IMR-90 (cell line): Measurements from ENCODE around the gene AAGAB. TPM values are rescaled to one million over a fixed set of nuclear protein-coding genes. Genes with fewer than 3 reads are reported as not detected.
A peak's percentile ranks its signal among the peaks of the same experiment; 100 is the strongest.

Experiments
- ATAC-seq: fragments of 200-7000 bp; cut with Tn5 transposase; 2 replicates; pipeline ENCODE4 v1.9.1; 2020; ENCODE audit warnings: low read depth, mild to moderate bottlenecking, moderate library complexity
- BruUV-seq: library from RNA; stranded (reverse); fragments of 400-500 nt; replicated peaks from 2 replicates; lab custom pipeline; 2021; lab: Mats Ljungman, UMichigan
- CTCF ChIA-PET: fragments of 300-600 bp; formaldehyde crosslinking; extraction: SDS; loops from one replicate; lab custom pipeline; 2021; ENCODE audit warnings: antibody characterized with exemption; lab: Yijun Ruan, JAX
- POLR2A ChIA-PET: fragments of 300-600 bp; sonication (Branson Sonifier 250); formaldehyde crosslinking; loops from one replicate; lab custom pipeline; 2022; ENCODE audit warnings: antibody characterized with exemption; ENCODE audit not compliant: unreplicated experiment; lab: Charles Lee
- DNase-seq: peaks from one replicate; pipeline ENCODE4 v3.0.0; 2013
- H2AFZ ChIP-seq: replicated peaks from 2 replicates; pipeline ENCODE3; 2013; ENCODE audit warnings: low read length, mild to moderate bottlenecking; ENCODE audit not compliant: poor library complexity
- H2AK5ac ChIP-seq: 2 replicates; pipeline ENCODE4 v1.6.1; 2013; ENCODE audit warnings: low read depth, low read length, inconsistent platforms
- H2AK9ac ChIP-seq: replicated peaks from 2 replicates; pipeline ENCODE3; 2013; ENCODE audit warnings: mild to moderate bottlenecking, low read depth, low read length, moderate library complexity; ENCODE audit not compliant: poor library complexity
- H2BK120ac ChIP-seq: 2 replicates; pipeline ENCODE4 v1.6.1; 2013; ENCODE audit warnings: low read depth, low read length, inconsistent platforms
- H2BK15ac ChIP-seq: 3 replicates; pipeline ENCODE4 v1.6.1; 2013; ENCODE audit warnings: low read depth, low read length, inconsistent platforms
- H2BK20ac ChIP-seq: 2 replicates; pipeline ENCODE4 v1.6.1; 2013; ENCODE audit warnings: low read depth, mild to moderate bottlenecking, inconsistent platforms, low read length, moderate library complexity
- H2BK5ac ChIP-seq: 2 replicates; pipeline ENCODE4 v1.6.1; 2013; ENCODE audit warnings: mild to moderate bottlenecking, low read depth, low read length, inconsistent platforms; ENCODE audit not compliant: poor library complexity, severe bottlenecking
- H3K14ac ChIP-seq: replicated peaks from 2 replicates; pipeline ENCODE4 v1.6.1; 2013; ENCODE audit warnings: low read depth, low read length, inconsistent platforms
- H3K18ac ChIP-seq: 2 replicates; pipeline ENCODE4 v1.6.1; 2013; ENCODE audit warnings: low read depth, low read length, control low read depth
- H3K23ac ChIP-seq: 2 replicates; pipeline ENCODE4 v1.6.1; 2013; ENCODE audit warnings: low read depth, low read length, inconsistent platforms
- H3K27ac ChIP-seq: 2 replicates; pipeline ENCODE4 v1.5.1; 2013; ENCODE audit warnings: mild to moderate bottlenecking, control low read depth, low read length; ENCODE audit not compliant: insufficient read depth
- H3K27me3 ChIP-seq: 2 replicates; pipeline ENCODE4 v1.6.1; 2013; ENCODE audit warnings: low read length; ENCODE audit not compliant: control insufficient read depth, insufficient read depth
- H3K36me3 ChIP-seq: 2 replicates; pipeline ENCODE4 v1.6.1; 2013; ENCODE audit warnings: low read length, mixed read lengths; ENCODE audit not compliant: control insufficient read depth, insufficient read depth
- H3K4ac ChIP-seq: 2 replicates; pipeline ENCODE4 v1.6.1; 2013; ENCODE audit warnings: low read depth, low read length, inconsistent platforms
- H3K4me1 ChIP-seq: 2 replicates; pipeline ENCODE4 v1.6.1; 2013; ENCODE audit warnings: low read length, mixed read lengths; ENCODE audit not compliant: control insufficient read depth, insufficient read depth
- H3K4me2 ChIP-seq: 2 replicates; pipeline ENCODE4 v1.6.1; 2013; ENCODE audit warnings: low read depth, mild to moderate bottlenecking, control low read depth, low read length, moderate library complexity
- H3K4me3 ChIP-seq: 2 replicates; pipeline ENCODE4 v1.5.1; 2013; ENCODE audit warnings: low read depth, mild to moderate bottlenecking, control low read depth, low read length, moderate library complexity; ENCODE audit not compliant: insufficient read depth
- H3K56ac ChIP-seq: 2 replicates; pipeline ENCODE4 v1.6.1; 2013; ENCODE audit warnings: low read length, inconsistent platforms; ENCODE audit not compliant: insufficient read depth; ENCODE audit errors: extremely low read depth
- H3K79me1 ChIP-seq, 2 experiments: 2 replicates each; pipeline ENCODE4 v1.6.1; 2013; ENCODE audit warnings: low read length in 2 of 2, inconsistent platforms in 1 of 2, low read depth in 1 of 2
- H3K9ac ChIP-seq: 2 replicates; pipeline ENCODE4 v1.6.1; 2013; ENCODE audit warnings: low read depth, low read length, control low read depth
- H3K9me1 ChIP-seq: 2 replicates; pipeline ENCODE4 v1.6.1; 2013; ENCODE audit warnings: low read length, inconsistent platforms; ENCODE audit not compliant: insufficient read depth
- H3K9me3 ChIP-seq: 2 replicates; pipeline ENCODE4 v1.6.1; 2013; ENCODE audit warnings: low read length; ENCODE audit not compliant: control insufficient read depth, insufficient read depth
- H4K20me1 ChIP-seq: 2 replicates; pipeline ENCODE4 v1.6.1; 2013; ENCODE audit warnings: low read length, inconsistent platforms; ENCODE audit not compliant: insufficient read depth
- H4K5ac ChIP-seq: 2 replicates; pipeline ENCODE4 v1.6.1; 2013; ENCODE audit warnings: mild to moderate bottlenecking, low read depth, low read length, control low read depth
- H4K8ac ChIP-seq, 2 experiments: 2 replicates each; pipeline ENCODE4 v1.6.1; 2013; ENCODE audit warnings: low read depth in 2 of 2, low read length in 2 of 2, control low read depth in 1 of 2, inconsistent platforms in 1 of 2
- H4K91ac ChIP-seq: 2 replicates; pipeline ENCODE4 v1.6.1; 2013; ENCODE audit warnings: low read depth, low read length, inconsistent platforms; ENCODE audit not compliant: insufficient read depth
- BHLHE40 ChIP-seq: fragments of 150-350 bp; IDR thresholded peaks from 2 replicates; pipeline ENCODE4 v1.6.1; 2016; ENCODE audit warnings: mild to moderate bottlenecking, low read depth, low read length
- CEBPB ChIP-seq: IDR thresholded peaks from 2 replicates; pipeline ENCODE4 v1.6.1; 2012; ENCODE audit warnings: low read depth, low read length, improper control_type of control experiment
- FOS ChIP-seq: fragments of 150-350 bp; IDR thresholded peaks from 2 replicates; pipeline ENCODE4 v1.6.1; 2016; ENCODE audit warnings: low read depth, low read length
- MXI1 ChIP-seq: IDR thresholded peaks from 2 replicates; pipeline ENCODE4 v1.6.1; 2012; ENCODE audit warnings: low read depth, mild to moderate bottlenecking, low read length, moderate library complexity, borderline replicate concordance
- RAD21 ChIP-seq: IDR thresholded peaks from 2 replicates; pipeline ENCODE4 v1.6.1; 2012; ENCODE audit warnings: low read length, improper control_type of control experiment
- RFX5 ChIP-seq: IDR thresholded peaks from 2 replicates; pipeline ENCODE4 v1.8.0; 2012; ENCODE audit warnings: low read depth, mild to moderate bottlenecking, low read length, moderate library complexity
- WGBS, 2 experiments: methylation state at CpG; one replicate each; pipeline versions ENCODE4 v1.1.5 to v1.1.7; 2013; ENCODE audit warnings: missing lambda C conversion rate in 2 of 2; ENCODE audit not compliant: insufficient read length in 1 of 2; ENCODE audit errors: extremely low coverage in 2 of 2; 5-methylcytosine and 5-hydroxymethylcytosine counted together
- dilution Hi-C: fragments of 300-500 bp; cut with HindIII; formaldehyde crosslinking; loops from one replicate; pipeline ENCODE4 v1.14.3; 2018; ENCODE audit warnings: low sequenced_read_pairs; ENCODE audit not compliant: unreplicated experiment
- in situ Hi-C: fragments of 300-500 bp; cut with MboI; formaldehyde crosslinking; loops from 3 replicates; pipeline ENCODE4 v1.14.3; 2019; ENCODE audit warnings: low sequenced_read_pairs, inconsistent platforms, mixed read lengths
- intact Hi-C: fragments of 100-400 bp; cut with micrococcal nuclease; formaldehyde crosslinking; loops from 2 replicates; pipeline ENCODE4 v1.10.0; 2022
- polyA plus RNA-seq, 3 experiments: library from polyadenylated mRNA; depleted of rRNA; stranded (reverse); fragments of >200 nt; gene quantifications; 2 replicates each; pipeline ENCODE4 v1.2.3, GENCODE V29; 2012; ENCODE audit warnings: low replicate concordance in 1 of 3
- total RNA-seq: library from RNA; depleted of rRNA; stranded (reverse); fragments of >200 nt; gene quantifications from 2 replicates; pipeline ENCODE4 v1.2.3, GENCODE V29; 2012

The AAGAB gene
- total and polyA plus RNA-seq, 2 of the 4 experiments (the other 2 are of a cell fraction), result 26.1 to 69.7 TPM

DNA sequence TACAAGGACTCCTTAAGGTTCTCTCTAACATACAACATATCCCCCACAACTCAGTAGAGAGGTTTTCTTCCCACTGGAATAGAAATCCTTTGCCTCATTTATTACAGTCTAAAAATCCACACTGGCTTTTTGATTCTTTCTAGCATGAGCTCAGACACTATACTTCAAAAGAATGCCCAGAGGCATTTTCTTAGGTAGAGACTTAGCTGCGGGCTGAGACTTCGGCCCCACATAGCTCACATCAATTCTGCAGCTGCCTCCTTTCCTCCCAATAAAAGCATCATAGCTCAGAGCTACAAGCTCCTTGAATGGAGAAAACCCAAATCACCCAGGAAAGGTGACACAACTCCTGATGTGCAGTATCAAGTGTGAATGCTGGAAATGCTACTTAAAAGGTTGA lies 52.4 kb downstream of the AAGAB start:
- no peak for TF ChIP-seq CEBPB
- no peak for TF ChIP-seq BHLHE40
- TF ChIP-seq MXI1, result no peak
- no peak for TF ChIP-seq RAD21
- TF ChIP-seq FOS, result no peak
- TF ChIP-seq RFX5, result no peak
- H3K9me1 ChIP-seq, result peaks cover 23% of the 10 kb centered on the region
- H3K14ac ChIP-seq, result 0 out of 2 replicates have a peak overlapping the region, but pooled peaks have one; percentile 38
- H3K9ac ChIP-seq, result no peak overlapping the region
- no peak overlapping the region for H2AK5ac ChIP-seq
- H4K91ac ChIP-seq, result no peak overlapping the region
- no peak overlapping the region for H3K23ac ChIP-seq
- peaks cover 18% of the 10 kb centered on the region for H3K4me1 ChIP-seq
- H4K8ac ChIP-seq, result no peak overlapping the region
- no peak for ATAC-seq
- H3K4me3 ChIP-seq, result no peak overlapping the region
- H4K20me1 ChIP-seq, result peaks cover 12% of the 10 kb centered on the region; the same call in 1 of the 2 replicates
- no peak overlapping the region for H3K4me2 ChIP-seq
- in situ Hi-C loops (no loop called here), intact Hi-C loops (loop anchor here (5.0 kb wide), 1 partner anchor 230 kb away; no protein-coding TSS in a partner anchor), dilution Hi-C loops (no loop called here)
- no peaks in the 10 kb centered on the region for H3K27me3 ChIP-seq
- H3K4ac ChIP-seq, result no peak overlapping the region
- H3K27ac ChIP-seq, result no peak overlapping the region
- 100% methylated on average over 2 of the region's 2 CpGs; no CpG with 5 or more reads in 1 of the 2 experiments for WGBS, 2 experiments
- H2AFZ ChIP-seq, result no peak overlapping the region
- H3K9me3 ChIP-seq, result no peaks in the 10 kb centered on the region
- no peak overlapping the region for H4K5ac ChIP-seq
- no peak overlapping the region for H2BK15ac ChIP-seq
- CTCF ChIA-PET, result no interaction called here
- TSS peak; percentile 85 for BruUV-seq
- no peak overlapping the region for H3K18ac ChIP-seq
- H3K79me1 ChIP-seq, result peaks cover 0 to 13% of the 10 kb centered on the region in 2 experiments; a peak in 2 of 4 replicates
- H2BK120ac ChIP-seq, result no peak overlapping the region
- POLR2A ChIA-PET, result no interaction called here
- peaks cover 5% of the 10 kb centered on the region for H3K36me3 ChIP-seq
- DNase-seq, result no peak
- no peak overlapping the region for H3K56ac ChIP-seq
- H2AK9ac ChIP-seq, result no peak overlapping the region
- H2BK20ac ChIP-seq, result no peak overlapping the region
- H2BK5ac ChIP-seq, result no peak overlapping the region
